ENCODE results near the gene PRR15.
"Not testable (repeated sequence)": the region's sequence is repeated elsewhere in the genome, so short reads cannot be mapped to it uniquely, and the experiment has no call there.

Gene PRR15

GRCh38 chr7:29563590-29564495 lies at the start of gene PRR15:
PRR15 (plus strand) TSS chr7:29563835; CDS start chr7:29566330, 2,495 bp downstream.
- in situ Hi-C loops (cut with HindIII; ENCODE audit: low sequenced_read_pairs) = no loop called here

- in situ Hi-C loops (cut with HindIII; ENCODE audit: low sequenced_read_pairs) = no loop called here
Measured at GRCh38 chr7:29516491-29516890, 47.1 kb upstream of the PRR15 start.

- in situ Hi-C loops (cut with HindIII; ENCODE audit: low sequenced_read_pairs) = no loop called here
Measured at GRCh38 chr7:29518616-29519015, 45.0 kb upstream of the PRR15 start.

GRCh38 chr7:29523728-29524127 lies 39.9 kb upstream of the PRR15 start:
- in situ Hi-C loops (cut with HindIII; ENCODE audit: low sequenced_read_pairs) = no loop called here

GRCh38 chr7:29527505-29528108 lies 36.0 kb upstream of the PRR15 start:
- in situ Hi-C loops (cut with HindIII; ENCODE audit: low sequenced_read_pairs) = no loop called here

- in situ Hi-C loops (cut with HindIII; ENCODE audit: low sequenced_read_pairs) = not testable (repeated sequence)
Measured at GRCh38 chr7:29528526-29528925, 35.1 kb upstream of the PRR15 start.

- in situ Hi-C loops (cut with HindIII; ENCODE audit: low sequenced_read_pairs) = no loop called here
Measured at GRCh38 chr7:29538389-29538788, 25.2 kb upstream of the PRR15 start.

GRCh38 chr7:29539471-29539870 lies 24.2 kb upstream of the PRR15 start:
- in situ Hi-C loops (cut with HindIII; ENCODE audit: low sequenced_read_pairs) = no loop called here

- in situ Hi-C loops (cut with HindIII; ENCODE audit: low sequenced_read_pairs) = no loop called here
Measured at GRCh38 chr7:29547421-29547820, 16.2 kb upstream of the PRR15 start.

GRCh38 chr7:29548823-29549222 lies 14.8 kb upstream of the PRR15 start:
- in situ Hi-C loops (cut with HindIII; ENCODE audit: low sequenced_read_pairs) = no loop called here

GRCh38 chr7:29552392-29552791 lies 11.2 kb upstream of the PRR15 start:
- in situ Hi-C loops (cut with HindIII; ENCODE audit: low sequenced_read_pairs) = no loop called here

GRCh38 chr7:29555061-29555460 lies 8.6 kb upstream of the PRR15 start:
- in situ Hi-C loops (cut with HindIII; ENCODE audit: low sequenced_read_pairs) = loop anchor here (5.0 kb wide), 1 partner anchor 73 kb away; no protein-coding TSS in a partner anchor

- in situ Hi-C loops (cut with HindIII; ENCODE audit: low sequenced_read_pairs) = loop anchor here (5.0 kb wide), 1 partner anchor 74 kb away; no protein-coding TSS in a partner anchor
Measured at GRCh38 chr7:29556405-29557195, 7.0 kb upstream of the PRR15 start.

GRCh38 chr7:29557954-29558353 lies 5.7 kb upstream of the PRR15 start:
- in situ Hi-C loops (cut with HindIII; ENCODE audit: low sequenced_read_pairs) = loop anchor here (5.0 kb wide), 1 partner anchor 76 kb away; no protein-coding TSS in a partner anchor

- in situ Hi-C loops (cut with HindIII; ENCODE audit: low sequenced_read_pairs) = no loop called here
Measured at GRCh38 chr7:29561271-29561670, 2.4 kb upstream of the PRR15 start.

- in situ Hi-C loops (cut with HindIII; ENCODE audit: low sequenced_read_pairs) = no loop called here
Measured at GRCh38 chr7:29562307-29562706, 1.3 kb upstream of the PRR15 start.

GRCh38 chr7:29564496-29565223 lies 1.0 kb downstream of the PRR15 start:
- in situ Hi-C loops (cut with HindIII; ENCODE audit: low sequenced_read_pairs) = no loop called here

GRCh38 chr7:29565224-29565630 lies 1.6 kb downstream of the PRR15 start:
- in situ Hi-C loops (cut with HindIII; ENCODE audit: low sequenced_read_pairs) = no loop called here

GRCh38 chr7:29565634-29565981 lies 2.0 kb downstream of the PRR15 start:
- in situ Hi-C loops (cut with HindIII; ENCODE audit: low sequenced_read_pairs) = no loop called here

- in situ Hi-C loops (cut with HindIII; ENCODE audit: low sequenced_read_pairs) = no loop called here
Measured at GRCh38 chr7:29565982-29566746, 2.5 kb downstream of the PRR15 start.

All from DLD1 (cell line).